ENCODE measurements around the gene KRT4. TPM values are rescaled to one million over a fixed set of nuclear protein-coding genes. Genes with fewer than 3 reads are reported as not detected.
"Not testable (repeated sequence)": the region's sequence is repeated elsewhere in the genome, so short reads cannot be mapped to it uniquely, and the experiment has no call there.

Gene KRT4
- polyA plus RNA-seq, 4 donors, result 0.48 to 0.76 (median 0.61) TPM

GRCh38 chr12:52795332-52795674 lies 18.6 kb downstream of the KRT4 start:
- not testable (repeated sequence) for DNase-seq (ENCODE audit: low read depth in 4 of 4, low spot score in 2 of 4)

- DNase-seq (ENCODE audit: low read depth in 4 of 4, low spot score in 2 of 4), result no peak
Observed at GRCh38 chr12:52794479-52795331, 19.2 kb downstream of the KRT4 start.

- no peak for DNase-seq (ENCODE audit: low read depth in 4 of 4, low spot score in 2 of 4)
Observed at GRCh38 chr12:52792185-52793029, 21.5 kb downstream of the KRT4 start.

GRCh38 chr12:52791271-52792184 lies 22.4 kb downstream of the KRT4 start:
- no peak for DNase-seq (ENCODE audit: low read depth in 4 of 4, low spot score in 2 of 4)

GRCh38 chr12:52790427-52791270 lies 23.3 kb downstream of the KRT4 start:
- no peak for DNase-seq (ENCODE audit: low read depth in 4 of 4, low spot score in 2 of 4)

GRCh38 chr12:52789637-52790426 lies 24.1 kb downstream of the KRT4 start:
- DNase-seq (ENCODE audit: low read depth in 4 of 4, low spot score in 2 of 4), result peak in 2 of 4 donors; percentile 1 to 13

GRCh38 chr12:52788876-52789636 lies 24.9 kb downstream of the KRT4 start:
- DNase-seq (ENCODE audit: low read depth in 4 of 4, low spot score in 2 of 4), result no peak

- DNase-seq (ENCODE audit: low read depth in 4 of 4, low spot score in 2 of 4), result no peak
Observed at GRCh38 chr12:52788192-52788875, 25.6 kb downstream of the KRT4 start.

GRCh38 chr12:52787324-52788191 lies 26.4 kb downstream of the KRT4 start:
- no peak for DNase-seq (ENCODE audit: low read depth in 4 of 4, low spot score in 2 of 4)

- no peak for DNase-seq (ENCODE audit: low read depth in 4 of 4, low spot score in 2 of 4)
Observed at GRCh38 chr12:52784909-52785308, 29.0 kb downstream of the KRT4 start.

GRCh38 chr12:52783563-52784316 lies 30.2 kb downstream of the KRT4 start:
- no peak for DNase-seq (ENCODE audit: low read depth in 4 of 4, low spot score in 2 of 4)

GRCh38 chr12:52782502-52782901 lies 31.4 kb downstream of the KRT4 start:
- DNase-seq (ENCODE audit: low read depth in 4 of 4, low spot score in 2 of 4), result no peak

GRCh38 chr12:52781399-52782082 lies 32.4 kb downstream of the KRT4 start:
- DNase-seq (ENCODE audit: low read depth in 4 of 4, low spot score in 2 of 4), result no peak

GRCh38 chr12:52779914-52780313 lies 34.0 kb downstream of the KRT4 start:
- no peak for DNase-seq (ENCODE audit: low read depth in 4 of 4, low spot score in 2 of 4)

- DNase-seq (ENCODE audit: low read depth in 4 of 4, low spot score in 2 of 4), result no peak
Observed at GRCh38 chr12:52778833-52779232, 35.1 kb downstream of the KRT4 start.

Data from left renal cortex interstitium (tissue), 4 donors.